Activated CD8-positive, alpha-beta T cell treated with anti-CD3 and anti-CD28 coated beads for 36 hours (primary cell): ENCODE data around the gene CCDC102A. TPM values are rescaled to one million over a fixed set of nuclear protein-coding genes. Genes with fewer than 3 reads are reported as not detected.

ENCODE experiments used
- ATAC-seq: fragments of 200-7000 bp; cut with Tn5 transposase; one replicate; pipeline ENCODE4 v1.10.0; 2021; ENCODE audit warnings: mild to moderate bottlenecking, moderate library complexity
- CTCF ChIA-PET: fragments of 350-600 bp; sonication (Branson Sonifier 250); formaldehyde crosslinking; loops from one replicate; lab custom pipeline; 2021; ENCODE audit warnings: antibody characterized with exemption; lab: Charles Lee
- POLR2A ChIA-PET: fragments of 350-600 bp; sonication (Branson Sonifier 250); formaldehyde crosslinking; loops from one replicate; lab custom pipeline; 2021; ENCODE audit warnings: antibody characterized with exemption; lab: Charles Lee
- DNase-seq: peaks from one replicate; pipeline ENCODE4 v3.0.0-alpha.2; 2020
- H3K27ac Mint-ChIP-seq: one replicate; pipeline ENCODE4 v1.8.0; 2021; ENCODE audit warnings: mild to moderate bottlenecking, mixed read lengths
- H3K27me3 Mint-ChIP-seq: one replicate; pipeline ENCODE4 v1.8.0; 2021; ENCODE audit warnings: mixed read lengths
- H3K36me3 Mint-ChIP-seq: one replicate; pipeline ENCODE4 v1.8.0; 2021; ENCODE audit warnings: low read depth, mixed read lengths
- H3K4me1 Mint-ChIP-seq: one replicate; pipeline ENCODE4 v1.8.0; 2021; ENCODE audit warnings: low read depth, mixed read lengths
- H3K4me3 Mint-ChIP-seq: one replicate; pipeline ENCODE4 v1.8.0; 2021; ENCODE audit warnings: mild to moderate bottlenecking, moderate library complexity, mixed read lengths
- H3K9me3 Mint-ChIP-seq: one replicate; pipeline ENCODE4 v1.8.0; 2021; ENCODE audit warnings: mixed read lengths
- intact Hi-C: fragments of 100-400 bp; cut with micrococcal nuclease; formaldehyde crosslinking; loops from one replicate; pipeline ENCODE4 v1.10.0; 2022
- total RNA-seq, 2 experiments: library from RNA; stranded (reverse); gene quantifications; one replicate each; pipeline ENCODE4 v1.2.3, GENCODE V29; 2021
- TF ChIP-seq, protein P1 (sequence below): fragments of 200-600 bp; IDR thresholded peaks from one replicate; pipeline ENCODE4 v1.8.0; 2022; ENCODE audit warnings: antibody characterized with exemption, mild to moderate bottlenecking

CCDC102A gene
- total RNA-seq, 2 experiments from 2014 or later = 7.1 to 7.9 TPM

DNA sequence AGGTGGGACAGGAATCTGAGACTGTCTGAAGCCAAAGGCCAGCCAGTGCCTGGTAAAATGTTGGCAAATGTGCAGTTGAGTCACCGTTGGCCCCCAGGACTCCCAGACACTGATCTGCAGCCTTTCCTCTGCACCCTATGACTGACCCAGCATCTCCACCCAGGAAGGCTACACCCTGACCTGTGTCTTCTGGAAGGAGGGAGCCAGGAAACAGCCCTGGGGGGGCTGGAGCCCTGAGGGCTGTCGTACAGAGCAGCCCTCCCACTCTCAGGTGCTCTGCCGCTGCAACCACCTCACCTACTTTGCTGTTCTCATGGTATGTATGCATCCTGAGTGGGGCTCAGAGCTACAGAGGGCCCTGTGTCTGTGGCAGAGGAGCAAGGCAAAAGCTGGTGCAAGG is 30.1 kb upstream of the CCDC102A start:
- Mint-ChIP-seq H3K9me3 (peaks cover 4% of the 10 kb centered on the region), H3K36me3 (peaks cover 10% of the 10 kb centered on the region), H3K4me3 (no peak overlapping the region), H3K4me1 (peaks cover 5% of the 10 kb centered on the region), H3K27me3 (no peaks in the 10 kb centered on the region), H3K27ac (no peak overlapping the region)
- intact Hi-C loops = no loop called here
- TF ChIP-seq, protein P1, sequence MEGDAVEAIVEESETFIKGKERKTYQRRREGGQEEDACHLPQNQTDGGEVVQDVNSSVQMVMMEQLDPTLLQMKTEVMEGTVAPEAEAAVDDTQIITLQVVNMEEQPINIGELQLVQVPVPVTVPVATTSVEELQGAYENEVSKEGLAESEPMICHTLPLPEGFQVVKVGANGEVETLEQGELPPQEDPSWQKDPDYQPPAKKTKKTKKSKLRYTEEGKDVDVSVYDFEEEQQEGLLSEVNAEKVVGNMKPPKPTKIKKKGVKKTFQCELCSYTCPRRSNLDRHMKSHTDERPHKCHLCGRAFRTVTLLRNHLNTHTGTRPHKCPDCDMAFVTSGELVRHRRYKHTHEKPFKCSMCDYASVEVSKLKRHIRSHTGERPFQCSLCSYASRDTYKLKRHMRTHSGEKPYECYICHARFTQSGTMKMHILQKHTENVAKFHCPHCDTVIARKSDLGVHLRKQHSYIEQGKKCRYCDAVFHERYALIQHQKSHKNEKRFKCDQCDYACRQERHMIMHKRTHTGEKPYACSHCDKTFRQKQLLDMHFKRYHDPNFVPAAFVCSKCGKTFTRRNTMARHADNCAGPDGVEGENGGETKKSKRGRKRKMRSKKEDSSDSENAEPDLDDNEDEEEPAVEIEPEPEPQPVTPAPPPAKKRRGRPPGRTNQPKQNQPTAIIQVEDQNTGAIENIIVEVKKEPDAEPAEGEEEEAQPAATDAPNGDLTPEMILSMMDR = no peak
- ChIA-PET CTCF (interaction anchor here (1.8 to 2.7 kb wide), 2 partner anchors 10 to 82 kb away, joined by 4 to 16 read pairs; no protein-coding TSS in a partner anchor), POLR2A (no interaction called here)
- DNase-seq (no peak), ATAC-seq (no peak)

DNA sequence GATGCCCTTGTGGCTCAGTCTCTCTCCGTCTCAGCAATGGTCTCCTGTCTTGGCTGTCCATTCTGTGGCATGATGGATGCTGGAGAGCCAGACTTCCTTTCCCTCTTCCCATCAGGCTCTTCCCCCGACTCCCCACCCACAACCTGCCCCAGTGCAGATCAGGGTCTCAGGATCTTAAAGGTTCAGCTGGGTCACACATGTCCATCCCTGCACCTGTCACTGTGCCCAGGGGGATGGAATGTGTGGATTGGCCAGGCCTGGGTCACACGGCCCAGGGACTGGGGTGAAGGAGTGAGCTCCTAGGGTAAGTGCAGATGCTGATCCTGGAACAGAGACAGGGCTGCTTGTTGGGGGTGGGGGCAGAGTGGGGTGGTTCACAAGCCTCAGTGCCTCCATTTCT is 29.1 kb upstream of the CCDC102A start:
- TF ChIP-seq, protein P1 = no peak
- H3K36me3 Mint-ChIP-seq = peaks cover 15% of the 10 kb centered on the region
- H3K9me3 Mint-ChIP-seq = peaks cover 9% of the 10 kb centered on the region
- ChIA-PET POLR2A (interaction anchor here (0.6 kb wide), 1 partner anchor 142 kb away, joined by 3 read pairs; no protein-coding TSS in a partner anchor), CTCF (interaction anchor here (0.9 to 2.7 kb wide), 4 partner anchors 11 to 83 kb away, joined by 3 to 16 read pairs (median 4); no protein-coding TSS in a partner anchor)
- DNase-seq (no peak), ATAC-seq (no peak)
- intact Hi-C loops = no loop called here
- no peak overlapping the region for H3K4me3 Mint-ChIP-seq
- peaks cover 5% of the 10 kb centered on the region for H3K4me1 Mint-ChIP-seq
- H3K27ac Mint-ChIP-seq = no peak overlapping the region
- no peaks in the 10 kb centered on the region for H3K27me3 Mint-ChIP-seq

DNA sequence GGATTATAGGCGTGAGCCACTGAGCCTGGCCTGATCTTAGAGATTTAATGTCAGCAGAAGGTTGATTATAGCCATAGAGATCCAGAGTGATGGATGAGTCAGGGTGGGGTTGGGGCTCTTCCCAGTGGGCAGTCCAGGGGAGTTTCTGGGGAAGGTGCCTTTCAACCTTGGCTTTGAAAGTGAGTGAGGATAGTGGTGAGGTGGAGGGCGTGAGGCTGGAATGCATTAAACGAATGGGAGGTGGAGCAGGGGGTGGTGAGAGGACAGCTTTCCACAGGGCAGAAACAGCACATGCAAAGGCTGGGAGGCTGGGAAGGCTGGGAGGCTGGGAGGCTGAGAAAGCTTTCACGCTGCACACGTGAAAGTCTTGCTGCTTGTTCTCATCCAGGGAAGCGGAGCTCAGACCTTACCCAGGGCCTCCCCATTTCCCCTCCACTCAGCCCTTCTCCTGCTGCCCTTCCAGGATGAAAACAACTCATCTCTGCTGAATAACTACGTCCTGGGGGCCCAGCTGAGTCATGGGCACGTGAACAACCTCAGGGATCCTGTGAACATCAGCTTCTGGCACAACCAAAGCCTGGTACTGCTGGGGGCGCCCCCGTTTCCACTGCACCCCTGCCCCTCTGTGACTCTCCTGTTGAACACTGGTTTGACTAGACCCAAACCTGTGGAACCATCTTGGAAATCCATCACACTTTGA is 28.4 kb upstream of the CCDC102A start:
- DNase-seq (no peak), ATAC-seq (no peak)
- H3K4me1 Mint-ChIP-seq = peaks cover 5% of the 10 kb centered on the region
- ChIA-PET CTCF (interaction anchor here (0.9 to 2.7 kb wide), 3 partner anchors 11 to 45 kb away, joined by 3 to 16 read pairs (median 3); no protein-coding TSS in a partner anchor), POLR2A (interaction anchor here (0.6 to 0.9 kb wide), 2 partner anchors 26 to 143 kb away, joined by 3 read pairs; no protein-coding TSS in a partner anchor)
- H3K27me3 Mint-ChIP-seq = no peaks in the 10 kb centered on the region
- intact Hi-C loops = no loop called here
- H3K36me3 Mint-ChIP-seq = peaks cover 16% of the 10 kb centered on the region
- no peak overlapping the region for H3K27ac Mint-ChIP-seq
- TF ChIP-seq, protein P1 = no peak
- H3K4me3 Mint-ChIP-seq = no peak overlapping the region
- H3K9me3 Mint-ChIP-seq = peaks cover 15% of the 10 kb centered on the region

DNA sequence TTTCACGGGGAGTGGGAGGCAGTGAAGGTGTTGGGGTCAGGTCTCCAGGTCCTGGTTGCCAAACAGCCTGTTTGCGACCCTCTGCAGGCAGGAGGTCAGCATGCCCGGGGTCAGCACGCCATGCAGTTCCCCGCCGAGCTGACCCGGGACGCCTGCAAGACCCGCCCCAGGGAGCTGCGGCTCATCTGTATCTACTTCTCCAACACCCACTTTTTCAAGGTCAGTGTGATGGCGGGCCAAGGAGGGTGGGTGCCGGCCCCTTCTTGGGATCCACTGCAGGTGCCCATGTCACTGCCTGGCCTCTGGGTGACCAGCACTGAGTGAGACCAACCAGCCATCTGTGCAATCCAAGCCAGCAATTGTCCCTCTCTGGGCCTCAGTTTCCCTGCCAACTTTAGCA is 27.4 kb upstream of the CCDC102A start:
- intact Hi-C loops = no loop called here
- DNase-seq (no peak), ATAC-seq (no peak)
- H3K36me3 Mint-ChIP-seq = peaks cover 10% of the 10 kb centered on the region
- H3K4me1 Mint-ChIP-seq = peaks cover 5% of the 10 kb centered on the region
- H3K9me3 Mint-ChIP-seq = peaks cover 11% of the 10 kb centered on the region
- POLR2A ChIA-PET = no interaction called here
- TF ChIP-seq, protein P1 = no peak
- no peak overlapping the region for H3K27ac Mint-ChIP-seq
- H3K4me3 Mint-ChIP-seq = no peak overlapping the region
- no peaks in the 10 kb centered on the region for H3K27me3 Mint-ChIP-seq
- CTCF ChIA-PET = no interaction called here

DNA sequence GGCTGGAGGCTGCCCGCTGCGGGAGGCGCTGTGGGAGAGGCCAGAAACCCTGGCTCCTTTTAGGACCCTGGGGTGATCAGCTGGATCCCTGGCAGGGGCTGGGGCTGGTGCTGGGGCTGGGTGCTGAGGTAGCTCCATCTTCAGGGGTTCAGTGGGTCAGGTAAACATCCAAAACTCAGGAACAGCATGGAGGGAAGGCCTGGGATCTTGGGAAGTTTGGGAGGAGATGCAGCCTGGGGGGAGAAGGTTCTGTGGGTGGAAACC is 27.0 kb upstream of the CCDC102A start:
- ChIA-PET POLR2A (no interaction called here), CTCF (no interaction called here)
- DNase-seq (no peak), ATAC-seq (no peak)
- H3K36me3 Mint-ChIP-seq = peaks cover 10% of the 10 kb centered on the region
- peaks cover 5% of the 10 kb centered on the region for H3K4me1 Mint-ChIP-seq
- no peak overlapping the region for H3K27ac Mint-ChIP-seq
- peaks cover 11% of the 10 kb centered on the region for H3K9me3 Mint-ChIP-seq
- H3K4me3 Mint-ChIP-seq = no peak overlapping the region
- intact Hi-C loops = no loop called here
- no peaks in the 10 kb centered on the region for H3K27me3 Mint-ChIP-seq
- TF ChIP-seq, protein P1 = no peak
